HL-60 (cell line): ENCODE results near the gene NFIX.

Experiments used
- DNase-seq, 2 experiments: peaks; one replicate each; pipeline ENCODE4 v3.0.0-alpha.2; 2010 to 2020; ENCODE audit warnings: low read depth in 1 of 2, low spot score in 1 of 2
- H3K27ac ChIP-seq: fragments of 250-450 bp; sonication (Bioruptor Pico); replicated peaks from 2 replicates; pipeline ENCODE4 v1.5.1; 2020; ENCODE audit warnings: mild to moderate bottlenecking, moderate library complexity
- H3K27me3 ChIP-seq: fragments of 250-450 bp; sonication (Bioruptor Pico); 2 replicates; pipeline ENCODE4 v1.5.1; 2021; ENCODE audit warnings: mild to moderate bottlenecking, moderate library complexity; ENCODE audit not compliant: insufficient read depth, poor library complexity, severe bottlenecking
- H3K4me3 ChIP-seq: replicated peaks from 2 replicates; pipeline ENCODE4 v1.5.1; 2011; ENCODE audit warnings: mild to moderate bottlenecking, control low read depth, low read length; ENCODE audit not compliant: insufficient read depth
- CTCF ChIP-seq: IDR thresholded peaks from one replicate; pipeline ENCODE4 v1.5.1; 2011; ENCODE audit warnings: low read length, control low read depth, inconsistent platforms; ENCODE audit not compliant: insufficient read depth
- GABPA ChIP-seq: IDR thresholded peaks from 2 replicates; pipeline ENCODE4 v1.6.1; 2012; ENCODE audit warnings: low read depth
- POLR2AphosphoS5 ChIP-seq: IDR thresholded peaks from 2 replicates; pipeline ENCODE4 v1.6.1; 2012; ENCODE audit warnings: low read depth
- REST ChIP-seq: IDR thresholded peaks from 2 replicates; pipeline ENCODE4 v1.6.1; 2012; ENCODE audit warnings: low read depth; ENCODE audit not compliant: insufficient replicate concordance
- SPI1 ChIP-seq: IDR thresholded peaks from 2 replicates; pipeline ENCODE4 v1.6.1; 2012; ENCODE audit warnings: low read depth, mild to moderate bottlenecking, borderline replicate concordance

The NFIX gene

GRCh38 chr19:13033819-13034611 is 38.7 kb downstream of the NFIX start:
- H3K27me3 ChIP-seq: no peaks in the 10 kb centered on the region
- no peak overlapping the region for H3K4me3 ChIP-seq
- no peak overlapping the region for H3K27ac ChIP-seq
- TF ChIP-seq CTCF (peak; percentile 95), SPI1 (no peak), POLR2AphosphoS5 (no peak)
- DNase-seq: peak; percentile 30 to 63

GRCh38 chr19:13034636-13035035 is 39.4 kb downstream of the NFIX start:
- no peak for DNase-seq
- no peak for TF ChIP-seq SPI1
- no peak for TF ChIP-seq REST
- TF ChIP-seq CTCF: no peak
- TF ChIP-seq GABPA: no peak
- no peak for TF ChIP-seq POLR2AphosphoS5
- Histone ChIP-seq H3K27ac (no peak overlapping the region), H3K27me3 (no peaks in the 10 kb centered on the region), H3K4me3 (no peak overlapping the region)

- H3K27me3 ChIP-seq: no peaks in the 10 kb centered on the region
- no peak overlapping the region for H3K27ac ChIP-seq
- H3K4me3 ChIP-seq: no peak overlapping the region
- no peak for TF ChIP-seq POLR2AphosphoS5
- no peak for TF ChIP-seq CTCF
- TF ChIP-seq GABPA: no peak
- no peak for TF ChIP-seq SPI1
- DNase-seq: no peak
Measured at GRCh38 chr19:13035820-13036365, 40.6 kb downstream of the NFIX start.

GRCh38 chr19:13036366-13036976 is 41.2 kb downstream of the NFIX start:
- H3K27ac ChIP-seq: no peak overlapping the region
- DNase-seq: no peak
- TF ChIP-seq POLR2AphosphoS5 (no peak), REST (no peak), CTCF (no peak), GABPA (no peak), SPI1 (no peak)
- H3K4me3 ChIP-seq: no peak overlapping the region
- H3K27me3 ChIP-seq: no peaks in the 10 kb centered on the region
